Lower leg skin (tissue), 3 donors: ENCODE measurements around the gene MAP2.

ENCODE experiments used
- CTCF ChIP-seq, 3 donors: fragments of 450-650 bp; IDR thresholded peaks; one replicate each; pipeline ENCODE4 v1.5.1; 2016; ENCODE audit warnings: antibody characterized with exemption in 3 of 3, mild to moderate bottlenecking in 3 of 3, moderate library complexity in 2 of 3
- POLR2A ChIP-seq, 2 donors: fragments of 450-650 bp; IDR thresholded peaks; one replicate each; pipeline ENCODE4 v1.6.1; 2016 to 2017; ENCODE audit warnings: antibody characterized with exemption in 2 of 2, mild to moderate bottlenecking in 1 of 2, moderate library complexity in 1 of 2

GRCh38 chr2:209633911-209634310 is 210.1 kb downstream of the MAP2 start:
- TF ChIP-seq POLR2A (IDR thresholded peaks at IDR 0.05), result no peak
- no peak for TF ChIP-seq CTCF (IDR thresholded peaks at IDR 0.05)
